HepG2 (cell line): ENCODE results near the gene RPH3AL. TPM values are rescaled to one million over a fixed set of nuclear protein-coding genes. Genes with fewer than 3 reads are reported as not detected.
A peak's percentile ranks its signal among the peaks of the same experiment; 100 is the strongest.

ENCODE experiments used
- JUN ChIP-seq: sonication (generic); formaldehyde crosslinking; IDR thresholded peaks from 2 replicates; pipeline ENCODE4 v1.4.0; 2020; ENCODE audit warnings: mild to moderate bottlenecking, missing genetic modification reagents
- NONO ChIP-seq, 2 experiments: fragments of 450-650 bp in 1 of 2; sonication (generic) in 1 of 2; formaldehyde crosslinking in 1 of 2; IDR thresholded peaks in 1 of 2; conservative IDR thresholded peaks in 1 of 2; 2 replicates each; pipeline versions ENCODE4 v1.6.1 to v1.8.0; 2017 to 2022; ENCODE audit warnings: mild to moderate bottlenecking in 1 of 2, missing genetic modification reagents in 1 of 2, moderate library complexity in 1 of 2
- ONECUT2 ChIP-seq: sonication (generic); formaldehyde crosslinking; IDR thresholded peaks from 2 replicates; pipeline ENCODE4 v1.4.0; 2020; ENCODE audit warnings: missing genetic modification reagents
- RXRA ChIP-seq: sonication (generic); formaldehyde crosslinking; IDR thresholded peaks from 2 replicates; pipeline ENCODE4 v1.5.1; 2020; ENCODE audit warnings: missing genetic modification reagents
- ZNF567 ChIP-seq: sonication (generic); formaldehyde crosslinking; IDR thresholded peaks from 2 replicates; pipeline ENCODE4 v1.8.1; 2023; ENCODE audit warnings: mild to moderate bottlenecking, missing genetic modification reagents, borderline replicate concordance
- ZNF577 ChIP-seq: sonication (generic); formaldehyde crosslinking; IDR thresholded peaks from 2 replicates; pipeline ENCODE4 v1.4.0; 2020; ENCODE audit warnings: mild to moderate bottlenecking, low read depth, missing genetic modification reagents, borderline replicate concordance
- ZNF614 ChIP-seq: IDR thresholded peaks from 2 replicates; pipeline ENCODE4 v1.6.1; 2018; ENCODE audit warnings: missing biosample characterization, missing genetic modification reagents, inconsistent platforms, borderline replicate concordance
- polyA plus RNA-seq, 8 experiments: library from polyadenylated mRNA; depleted of rRNA in 3 of 8; stranded (reverse) in 7 of 8; unstranded in 1 of 8; fragments of >200 nt; fragmentation: Illumina TruSeq in 4 of 8; extraction: Trizol in 4 of 8; gene quantifications; 2 replicates each; pipeline versions ENCODE4 v1.2.1 to v1.2.3, GENCODE V29; 2011 to 2016; ENCODE audit warnings: low read depth in 4 of 8, missing spikeins in 1 of 8, mixed read lengths in 1 of 8; ENCODE audit not compliant: insufficient read depth in 1 of 8
- total RNA-seq, 5 experiments: library from RNA; depleted of rRNA; stranded (reverse); fragments of >200 nt; fragmentation: Illumina TruSeq; extraction: Trizol; gene quantifications; 2 replicates each; pipeline ENCODE4 v1.2.3, GENCODE V29; 2016; ENCODE audit warnings: low read depth in 1 of 5
- TF ChIP-seq, protein P1 (sequence below): IDR thresholded peaks from 2 replicates; pipeline ENCODE4 v1.6.1; 2016; ENCODE audit warnings: missing compliant biosample characterization, missing genetic modification reagents, borderline replicate concordance
- TF ChIP-seq, protein P2 (sequence below): sonication (generic); formaldehyde crosslinking; IDR thresholded peaks from 2 replicates; pipeline ENCODE4 v1.8.1; 2023; ENCODE audit warnings: missing genetic modification reagents, inconsistent platforms, borderline replicate concordance
- TF ChIP-seq, protein P3 (sequence below): sonication (generic); formaldehyde crosslinking; IDR thresholded peaks from 2 replicates; pipeline ENCODE4 v1.5.1; 2020; ENCODE audit warnings: mild to moderate bottlenecking, missing genetic modification reagents, moderate library complexity
- TF ChIP-seq, protein P4 (sequence below): sonication (generic); formaldehyde crosslinking; IDR thresholded peaks from 2 replicates; pipeline ENCODE4 v1.5.0; 2020; ENCODE audit warnings: mild to moderate bottlenecking, missing genetic modification reagents, borderline replicate concordance
- TF ChIP-seq, protein P5 (sequence below): sonication (generic); formaldehyde crosslinking; conservative IDR thresholded peaks from 2 replicates; pipeline ENCODE4 v1.4.0; 2020; ENCODE audit warnings: mild to moderate bottlenecking, missing genetic modification reagents, moderate library complexity

The RPH3AL gene
- total and polyA plus RNA-seq, 2 of the 13 experiments (the other 11 are each of a cell fraction or from before 2014, with no cell fraction given), result 7.8 to 16.4 TPM

DNA sequence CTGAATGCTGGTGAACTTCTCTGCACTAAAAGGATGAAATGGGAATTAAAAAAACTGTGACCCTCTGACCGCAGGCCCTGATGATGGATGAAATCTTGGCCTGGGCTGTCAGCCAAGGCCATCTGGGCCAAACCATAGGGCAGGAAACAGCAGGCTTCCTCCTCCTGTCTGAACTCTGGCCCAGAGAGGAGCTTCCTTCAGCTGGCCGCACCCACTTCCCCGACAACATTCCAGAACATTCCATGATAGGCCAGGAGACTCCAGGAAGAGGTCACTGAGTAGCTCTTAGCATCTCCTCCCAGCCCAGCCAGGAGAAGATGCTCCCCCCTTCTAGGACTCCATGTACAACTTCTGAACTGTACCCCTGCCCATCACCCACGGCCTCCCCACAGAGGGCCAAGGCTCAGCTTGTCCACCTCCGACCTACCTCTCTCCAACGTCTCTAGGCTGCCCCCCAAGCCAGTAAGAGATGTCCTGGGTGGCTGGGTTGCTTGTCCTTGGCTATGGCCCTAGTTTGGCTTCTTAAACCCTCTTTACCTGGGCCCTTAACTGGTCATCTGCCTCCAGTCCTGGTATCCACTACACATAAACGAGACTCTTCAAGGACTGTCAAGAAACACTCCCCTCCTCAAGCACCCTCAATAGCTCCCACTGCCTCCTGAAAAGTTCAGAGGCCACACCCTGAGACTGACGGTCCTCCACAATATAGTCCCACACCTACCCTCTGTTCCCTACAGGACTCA is 1.7 kb downstream of the RPH3AL start (continued):
- TF ChIP-seq, protein P1, sequence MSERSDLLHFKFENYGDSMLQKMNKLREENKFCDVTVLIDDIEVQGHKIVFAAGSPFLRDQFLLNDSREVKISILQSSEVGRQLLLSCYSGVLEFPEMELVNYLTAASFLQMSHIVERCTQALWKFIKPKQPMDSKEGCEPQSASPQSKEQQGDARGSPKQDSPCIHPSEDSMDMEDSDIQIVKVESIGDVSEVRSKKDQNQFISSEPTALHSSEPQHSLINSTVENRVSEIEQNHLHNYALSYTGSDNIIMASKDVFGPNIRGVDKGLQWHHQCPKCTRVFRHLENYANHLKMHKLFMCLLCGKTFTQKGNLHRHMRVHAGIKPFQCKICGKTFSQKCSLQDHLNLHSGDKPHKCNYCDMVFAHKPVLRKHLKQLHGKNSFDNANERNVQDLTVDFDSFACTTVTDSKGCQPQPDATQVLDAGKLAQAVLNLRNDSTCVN (CRISPR knock-in tag), result no peak
- TF ChIP-seq, protein P2, sequence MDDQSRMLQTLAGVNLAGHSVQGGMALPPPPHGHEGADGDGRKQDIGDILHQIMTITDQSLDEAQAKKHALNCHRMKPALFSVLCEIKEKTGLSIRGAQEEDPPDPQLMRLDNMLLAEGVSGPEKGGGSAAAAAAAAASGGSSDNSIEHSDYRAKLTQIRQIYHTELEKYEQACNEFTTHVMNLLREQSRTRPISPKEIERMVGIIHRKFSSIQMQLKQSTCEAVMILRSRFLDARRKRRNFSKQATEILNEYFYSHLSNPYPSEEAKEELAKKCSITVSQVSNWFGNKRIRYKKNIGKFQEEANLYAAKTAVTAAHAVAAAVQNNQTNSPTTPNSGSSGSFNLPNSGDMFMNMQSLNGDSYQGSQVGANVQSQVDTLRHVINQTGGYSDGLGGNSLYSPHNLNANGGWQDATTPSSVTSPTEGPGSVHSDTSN (CRISPR knock-in tag), result no peak
- TF ChIP-seq, protein P3, sequence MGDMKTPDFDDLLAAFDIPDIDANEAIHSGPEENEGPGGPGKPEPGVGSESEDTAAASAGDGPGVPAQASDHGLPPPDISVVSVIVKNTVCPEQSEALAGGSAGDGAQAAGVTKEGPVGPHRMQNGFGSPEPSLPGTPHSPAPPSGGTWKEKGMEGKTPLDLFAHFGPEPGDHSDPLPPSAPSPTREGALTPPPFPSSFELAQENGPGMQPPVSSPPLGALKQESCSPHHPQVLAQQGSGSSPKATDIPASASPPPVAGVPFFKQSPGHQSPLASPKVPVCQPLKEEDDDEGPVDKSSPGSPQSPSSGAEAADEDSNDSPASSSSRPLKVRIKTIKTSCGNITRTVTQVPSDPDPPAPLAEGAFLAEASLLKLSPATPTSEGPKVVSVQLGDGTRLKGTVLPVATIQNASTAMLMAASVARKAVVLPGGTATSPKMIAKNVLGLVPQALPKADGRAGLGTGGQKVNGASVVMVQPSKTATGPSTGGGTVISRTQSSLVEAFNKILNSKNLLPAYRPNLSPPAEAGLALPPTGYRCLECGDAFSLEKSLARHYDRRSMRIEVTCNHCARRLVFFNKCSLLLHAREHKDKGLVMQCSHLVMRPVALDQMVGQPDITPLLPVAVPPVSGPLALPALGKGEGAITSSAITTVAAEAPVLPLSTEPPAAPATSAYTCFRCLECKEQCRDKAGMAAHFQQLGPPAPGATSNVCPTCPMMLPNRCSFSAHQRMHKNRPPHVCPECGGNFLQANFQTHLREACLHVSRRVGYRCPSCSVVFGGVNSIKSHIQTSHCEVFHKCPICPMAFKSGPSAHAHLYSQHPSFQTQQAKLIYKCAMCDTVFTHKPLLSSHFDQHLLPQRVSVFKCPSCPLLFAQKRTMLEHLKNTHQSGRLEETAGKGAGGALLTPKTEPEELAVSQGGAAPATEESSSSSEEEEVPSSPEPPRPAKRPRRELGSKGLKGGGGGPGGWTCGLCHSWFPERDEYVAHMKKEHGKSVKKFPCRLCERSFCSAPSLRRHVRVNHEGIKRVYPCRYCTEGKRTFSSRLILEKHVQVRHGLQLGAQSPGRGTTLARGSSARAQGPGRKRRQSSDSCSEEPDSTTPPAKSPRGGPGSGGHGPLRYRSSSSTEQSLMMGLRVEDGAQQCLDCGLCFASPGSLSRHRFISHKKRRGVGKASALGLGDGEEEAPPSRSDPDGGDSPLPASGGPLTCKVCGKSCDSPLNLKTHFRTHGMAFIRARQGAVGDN, result peak; percentile 98
- TF ChIP-seq RXRA (CRISPR knock-in tag) (peak; percentile 65; the same call in 1 of the 2 replicates), ZNF567 (CRISPR knock-in tag) (no peak), JUN (CRISPR knock-in tag) (no peak), NONO (IDR thresholded peaks at IDR 0.05) (no peak), NONO (CRISPR knock-in tag; conservative IDR thresholded peaks at IDR 0.05) (no peak), ONECUT2 (no peak), ZNF577 (no peak), ZNF614 (CRISPR knock-in tag) (no peak)
- TF ChIP-seq, protein P4, sequence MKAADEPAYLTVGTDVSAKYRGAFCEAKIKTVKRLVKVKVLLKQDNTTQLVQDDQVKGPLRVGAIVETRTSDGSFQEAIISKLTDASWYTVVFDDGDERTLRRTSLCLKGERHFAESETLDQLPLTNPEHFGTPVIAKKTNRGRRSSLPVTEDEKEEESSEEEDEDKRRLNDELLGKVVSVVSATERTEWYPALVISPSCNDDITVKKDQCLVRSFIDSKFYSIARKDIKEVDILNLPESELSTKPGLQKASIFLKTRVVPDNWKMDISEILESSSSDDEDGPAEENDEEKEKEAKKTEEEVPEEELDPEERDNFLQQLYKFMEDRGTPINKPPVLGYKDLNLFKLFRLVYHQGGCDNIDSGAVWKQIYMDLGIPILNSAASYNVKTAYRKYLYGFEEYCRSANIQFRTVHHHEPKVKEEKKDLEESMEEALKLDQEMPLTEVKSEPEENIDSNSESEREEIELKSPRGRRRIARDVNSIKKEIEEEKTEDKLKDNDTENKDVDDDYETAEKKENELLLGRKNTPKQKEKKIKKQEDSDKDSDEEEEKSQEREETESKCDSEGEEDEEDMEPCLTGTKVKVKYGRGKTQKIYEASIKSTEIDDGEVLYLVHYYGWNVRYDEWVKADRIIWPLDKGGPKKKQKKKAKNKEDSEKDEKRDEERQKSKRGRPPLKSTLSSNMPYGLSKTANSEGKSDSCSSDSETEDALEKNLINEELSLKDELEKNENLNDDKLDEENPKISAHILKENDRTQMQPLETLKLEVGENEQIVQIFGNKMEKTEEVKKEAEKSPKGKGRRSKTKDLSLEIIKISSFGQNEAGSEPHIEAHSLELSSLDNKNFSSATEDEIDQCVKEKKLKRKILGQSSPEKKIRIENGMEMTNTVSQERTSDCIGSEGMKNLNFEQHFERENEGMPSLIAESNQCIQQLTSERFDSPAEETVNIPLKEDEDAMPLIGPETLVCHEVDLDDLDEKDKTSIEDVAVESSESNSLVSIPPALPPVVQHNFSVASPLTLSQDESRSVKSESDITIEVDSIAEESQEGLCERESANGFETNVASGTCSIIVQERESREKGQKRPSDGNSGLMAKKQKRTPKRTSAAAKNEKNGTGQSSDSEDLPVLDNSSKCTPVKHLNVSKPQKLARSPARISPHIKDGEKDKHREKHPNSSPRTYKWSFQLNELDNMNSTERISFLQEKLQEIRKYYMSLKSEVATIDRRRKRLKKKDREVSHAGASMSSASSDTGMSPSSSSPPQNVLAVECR, result no peak
- TF ChIP-seq, protein P5, sequence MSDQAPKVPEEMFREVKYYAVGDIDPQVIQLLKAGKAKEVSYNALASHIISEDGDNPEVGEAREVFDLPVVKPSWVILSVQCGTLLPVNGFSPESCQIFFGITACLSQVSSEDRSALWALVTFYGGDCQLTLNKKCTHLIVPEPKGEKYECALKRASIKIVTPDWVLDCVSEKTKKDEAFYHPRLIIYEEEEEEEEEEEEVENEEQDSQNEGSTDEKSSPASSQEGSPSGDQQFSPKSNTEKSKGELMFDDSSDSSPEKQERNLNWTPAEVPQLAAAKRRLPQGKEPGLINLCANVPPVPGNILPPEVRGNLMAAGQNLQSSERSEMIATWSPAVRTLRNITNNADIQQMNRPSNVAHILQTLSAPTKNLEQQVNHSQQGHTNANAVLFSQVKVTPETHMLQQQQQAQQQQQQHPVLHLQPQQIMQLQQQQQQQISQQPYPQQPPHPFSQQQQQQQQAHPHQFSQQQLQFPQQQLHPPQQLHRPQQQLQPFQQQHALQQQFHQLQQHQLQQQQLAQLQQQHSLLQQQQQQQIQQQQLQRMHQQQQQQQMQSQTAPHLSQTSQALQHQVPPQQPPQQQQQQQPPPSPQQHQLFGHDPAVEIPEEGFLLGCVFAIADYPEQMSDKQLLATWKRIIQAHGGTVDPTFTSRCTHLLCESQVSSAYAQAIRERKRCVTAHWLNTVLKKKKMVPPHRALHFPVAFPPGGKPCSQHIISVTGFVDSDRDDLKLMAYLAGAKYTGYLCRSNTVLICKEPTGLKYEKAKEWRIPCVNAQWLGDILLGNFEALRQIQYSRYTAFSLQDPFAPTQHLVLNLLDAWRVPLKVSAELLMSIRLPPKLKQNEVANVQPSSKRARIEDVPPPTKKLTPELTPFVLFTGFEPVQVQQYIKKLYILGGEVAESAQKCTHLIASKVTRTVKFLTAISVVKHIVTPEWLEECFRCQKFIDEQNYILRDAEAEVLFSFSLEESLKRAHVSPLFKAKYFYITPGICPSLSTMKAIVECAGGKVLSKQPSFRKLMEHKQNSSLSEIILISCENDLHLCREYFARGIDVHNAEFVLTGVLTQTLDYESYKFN, result peak; percentile 56
